Measurements from ENCODE around the gene TARBP1. TPM values are rescaled to one million over a fixed set of nuclear protein-coding genes. Genes with fewer than 3 reads are reported as not detected.

The TARBP1 gene
- total and polyA plus RNA-seq, 2 of the 13 experiments (the other 11 are each of a cell fraction or from before 2014, with no cell fraction given): 37.7 to 67.0 TPM

- CTCF ChIA-PET (ENCODE audit: low intra/inter-chr PET ratio, low total read pairs): no interaction called here
These were observed 28.1 kb upstream of the TARBP1 start for GRCh38 chr1:234507089-234507488.

More at GRCh38 chr1:234507089-234507488, 28.1 kb upstream of the TARBP1 start:
- Histone ChIP-seq H4K20me1 (ENCODE audit: insufficient read depth, low read length) (no peaks in the 10 kb centered on the region), H3K4me3 (replicated peaks in 1 of 3; ENCODE audit: insufficient read depth in 1 of 3, low read depth in 2 of 3, low read length in 3 of 3) (no peak overlapping the region), H3K27me3 (ENCODE audit: control insufficient read depth in 1 of 2, insufficient read depth in 2 of 2, low read length in 2 of 2) (no peaks in the 10 kb centered on the region), H2AFZ (ENCODE audit: low read length) (no peak overlapping the region), H3K9me3 (ENCODE audit: low read length) (no peaks in the 10 kb centered on the region), H3K27ac (ENCODE audit: extremely low read length, insufficient read depth, low read length) (no peak overlapping the region), H3K4me2 (ENCODE audit: low read depth, low read length) (no peak overlapping the region), H3K4me1 (ENCODE audit: insufficient read depth, low read length) (peaks cover 44% of the 10 kb centered on the region), H3K9ac (ENCODE audit: insufficient read depth, low read depth, low read length) (no peak overlapping the region), H3K36me3 (replicated peaks in 1 of 2; ENCODE audit: control insufficient read depth in 1 of 2, insufficient read depth in 2 of 2, low read length in 2 of 2) (no peaks in the 10 kb centered on the region), H3K79me2 (ENCODE audit: insufficient read depth, low read length) (no peaks in the 10 kb centered on the region)
- POLR2A ChIA-PET: no interaction called here
- ATAC-seq (no peak), DNase-seq (ENCODE audit: low spot score) (no peak), FAIRE-seq (no peak)
- TF ChIP-seq PITX1 (CRISPR knock-in tag; IDR thresholded peaks at IDR 0.05) (no peak), ZNF556 (CRISPR knock-in tag; IDR thresholded peaks at IDR 0.05; ENCODE audit: borderline replicate concordance) (no peak), NFYB (CRISPR knock-in tag; IDR thresholded peaks at IDR 0.05) (no peak), HMGXB3 (CRISPR knock-in tag; IDR thresholded peaks at IDR 0.05; ENCODE audit: borderline replicate concordance) (no peak), ZNF263 (CRISPR knock-in tag; IDR thresholded peaks at IDR 0.05) (no peak), ARNT (IDR thresholded peaks at IDR 0.05) (no peak), ZNF331 (CRISPR knock-in tag; IDR thresholded peaks at IDR 0.05) (no peak), PHF5A (CRISPR knock-in tag; IDR thresholded peaks at IDR 0.05; ENCODE audit: low read depth, unreplicated experiment) (no peak), NCOR1 (IDR thresholded peaks at IDR 0.05; ENCODE audit: borderline replicate concordance, low read length) (no peak), ZNF446 (CRISPR knock-in tag; IDR thresholded peaks at IDR 0.05) (no peak), ZNF230 (CRISPR knock-in tag; IDR thresholded peaks at IDR 0.05) (no peak), ZZZ3 (CRISPR knock-in tag; IDR thresholded peaks at IDR 0.05; ENCODE audit: borderline replicate concordance) (no peak), ZSCAN29 (CRISPR knock-in tag; conservative IDR thresholded peaks at IDR 0.05) (no peak), ZNF703 (CRISPR knock-in tag; IDR thresholded peaks at IDR 0.05; ENCODE audit: borderline replicate concordance) (no peak), CEBPG (CRISPR knock-in tag; IDR thresholded peaks at IDR 0.05) (no peak)
- intact Hi-C loops (cut with micrococcal nuclease; ENCODE audit: unreplicated experiment) (no loop called here), in situ Hi-C loops (cut with HindIII; ENCODE audit: extremely low pct_ligation_motif_present, low pct_unique_long_range_greater_than_20kb) (no loop called here)
- 100% methylated on average over 1 of the region's 2 CpGs for WGBS (ENCODE audit: low lambda C conversion rate)
- BruUV-seq (replicated peaks): no TSS peak
